C4-2B (cell line): ENCODE measurements around the gene RPL22L1.

Source experiments
- CTCF ChIP-seq: fragments of 450-650 bp; conservative IDR thresholded peaks from 2 replicates; pipeline ENCODE4 v1.5.1; 2017; ENCODE audit warnings: mild to moderate bottlenecking
- ZFX ChIP-seq: fragments of 450-650 bp; IDR thresholded peaks from 2 replicates; pipeline ENCODE4 v1.6.1; 2017

- TF ChIP-seq CTCF: no peak
- no peak for TF ChIP-seq ZFX
Measured at GRCh38 chr3:170876537-170876936, 6.5 kb upstream of the RPL22L1 start.
